SK-N-MC (cell line): ENCODE results near the gene LTBP1.

Experiments
- EZH2 ChIP-seq: fragments of 200-600 bp; sonication (generic); IDR thresholded peaks from one replicate; pipeline ENCODE4 v1.6.1; 2017; ENCODE audit warnings: antibody characterized with exemption
- FOXP2 ChIP-seq: optimal IDR thresholded peaks from 2 replicates; pipeline ENCODE3; 2011; ENCODE audit warnings: mild to moderate bottlenecking, moderate library complexity; ENCODE audit not compliant: insufficient read depth; ENCODE audit errors: extremely low read length, control extremely low read depth
- POLR2AphosphoS5 ChIP-seq: IDR thresholded peaks from 2 replicates; pipeline ENCODE4 v1.6.1; 2012; ENCODE audit warnings: mild to moderate bottlenecking, low read depth, low read length, borderline replicate concordance

- TF ChIP-seq EZH2 = no peak
- no peak for TF ChIP-seq POLR2AphosphoS5
- TF ChIP-seq FOXP2 = no peak
These were observed 472.9 kb downstream of the LTBP1 start for GRCh38 chr2:33419581-33420200.
